Calu3 (cell line): ENCODE measurements around the gene AFAP1L2. TPM values are rescaled to one million over a fixed set of nuclear protein-coding genes. Genes with fewer than 3 reads are reported as not detected.
"Not testable (repeated sequence)": the region's sequence is repeated elsewhere in the genome, so short reads cannot be mapped to it uniquely, and the experiment has no call there.

Source experiments
- BruUV-seq: library from RNA; stranded (reverse); fragments of 400-500 nt; replicated peaks from 2 replicates; lab custom pipeline; 2021; lab: Mats Ljungman, UMichigan
- CTCF ChIA-PET: fragments of 300-600 bp; sonication (Branson Sonifier 250); formaldehyde crosslinking; loops from one replicate; lab custom pipeline; 2022; ENCODE audit warnings: antibody characterized with exemption; lab: Charles Lee
- DNase-seq: peaks from one replicate; pipeline ENCODE4 v3.0.0; 2022
- H3K27ac Mint-ChIP-seq: one replicate; pipeline ENCODE4 v1.8.0; 2022; ENCODE audit warnings: mixed read lengths; ENCODE audit not compliant: unreplicated experiment
- H3K27me3 Mint-ChIP-seq: one replicate; pipeline ENCODE4 v1.8.0; 2022; ENCODE audit warnings: mixed read lengths; ENCODE audit not compliant: unreplicated experiment
- H3K36me3 Mint-ChIP-seq: one replicate; pipeline ENCODE4 v1.8.0; 2022; ENCODE audit warnings: mild to moderate bottlenecking, moderate library complexity, mixed read lengths; ENCODE audit not compliant: insufficient read depth, unreplicated experiment
- H3K4me1 Mint-ChIP-seq: one replicate; pipeline ENCODE4 v1.8.0; 2022; ENCODE audit warnings: mild to moderate bottlenecking, low read depth, mixed read lengths; ENCODE audit not compliant: unreplicated experiment
- H3K4me3 Mint-ChIP-seq: one replicate; pipeline ENCODE4 v1.8.0; 2022; ENCODE audit warnings: mild to moderate bottlenecking, low read depth, moderate library complexity, mixed read lengths; ENCODE audit not compliant: unreplicated experiment
- H3K9me3 Mint-ChIP-seq: one replicate; pipeline ENCODE4 v1.8.0; 2022; ENCODE audit warnings: low read depth, mixed read lengths; ENCODE audit not compliant: unreplicated experiment
- CTCF ChIP-seq: fragments of 200-600 bp; IDR thresholded peaks from one replicate; pipeline ENCODE4 v1.8.0; 2022; ENCODE audit warnings: antibody characterized with exemption; ENCODE audit not compliant: unreplicated experiment
- intact Hi-C: fragments of 100-400 bp; cut with micrococcal nuclease; formaldehyde crosslinking; loops from one replicate; pipeline ENCODE4 v1.10.0; 2022; ENCODE audit not compliant: unreplicated experiment
- total RNA-seq: library from RNA; stranded (reverse); gene quantifications from 2 replicates; pipeline ENCODE4 v1.2.3, GENCODE V29; 2022

The AFAP1L2 gene
- total RNA-seq, 1 experiment from 2014 or later = 0.76 TPM

GRCh38 chr10:114349522-114350215, 54.6 kb downstream of the AFAP1L2 start:
- H3K9me3 Mint-ChIP-seq = peaks cover 3% of the 10 kb centered on the region
- no peak for TF ChIP-seq CTCF
- no peaks in the 10 kb centered on the region for H3K4me1 Mint-ChIP-seq
- CTCF ChIA-PET = interaction anchor here (0.7 kb wide), 1 partner anchor 10 kb away, joined by 5 read pairs; no protein-coding TSS in a partner anchor
- no peak for DNase-seq
- H3K4me3 Mint-ChIP-seq = no peak overlapping the region
- no peaks in the 10 kb centered on the region for H3K36me3 Mint-ChIP-seq
- intact Hi-C loops = no loop called here
- H3K27me3 Mint-ChIP-seq = no peaks in the 10 kb centered on the region
- H3K27ac Mint-ChIP-seq = no peak overlapping the region
- BruUV-seq = no TSS peak

DNA sequence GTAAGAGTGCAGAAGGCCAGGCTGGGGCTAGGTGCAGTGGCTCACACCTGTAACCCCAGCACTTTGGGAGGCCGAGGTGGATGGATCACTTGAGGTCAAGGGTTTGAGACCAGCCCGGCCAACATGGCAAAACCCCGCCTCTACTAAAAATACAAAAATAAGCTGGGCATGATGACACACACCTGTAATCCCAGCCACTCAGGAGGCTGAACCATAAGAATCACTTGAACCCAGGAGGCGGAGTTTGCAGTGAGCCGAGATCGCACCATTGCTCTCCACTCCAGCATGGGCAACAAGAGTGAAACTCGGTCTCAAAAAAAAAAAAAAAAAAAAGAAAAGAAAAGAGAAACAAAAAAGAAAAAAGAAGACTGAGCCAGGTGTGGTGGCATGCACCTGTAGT, 55.2 kb downstream of the AFAP1L2 start:
- H3K27me3 Mint-ChIP-seq, H3K27ac Mint-ChIP-seq, BruUV-seq, H3K4me1 Mint-ChIP-seq, DNase-seq, intact Hi-C loops, H3K36me3 Mint-ChIP-seq, H3K9me3 Mint-ChIP-seq, H3K4me3 Mint-ChIP-seq: not testable (repeated sequence)
- CTCF ChIA-PET = interaction anchor here (0.7 kb wide), 1 partner anchor 9 kb away, joined by 5 read pairs; no protein-coding TSS in a partner anchor

DNA sequence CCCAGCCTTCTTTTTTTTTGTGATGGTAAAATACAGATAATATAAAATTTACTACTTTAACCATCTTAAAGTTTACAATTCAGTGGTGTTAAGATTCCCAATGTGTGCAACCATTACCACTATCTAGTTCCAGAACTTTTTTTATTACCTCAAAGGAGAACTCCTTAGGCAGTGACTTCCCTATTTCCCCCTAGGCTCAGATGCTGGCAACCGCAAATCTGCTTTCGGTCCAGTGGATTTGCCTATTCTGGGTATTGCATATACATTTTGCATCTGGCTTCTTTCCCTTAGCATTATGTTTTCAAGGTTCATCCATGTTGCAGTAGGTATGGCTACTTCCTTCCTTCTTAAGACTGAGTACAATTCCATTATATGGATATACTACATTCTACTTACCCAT, 56.5 kb downstream of the AFAP1L2 start:
- DNase-seq = no peak
- Mint-ChIP-seq H3K4me1 (peaks cover 8% of the 10 kb centered on the region), H3K9me3 (no peaks in the 10 kb centered on the region), H3K27ac (no peak overlapping the region), H3K27me3 (peaks cover under 1% of the 10 kb centered on the region), H3K4me3 (no peak overlapping the region), H3K36me3 (no peaks in the 10 kb centered on the region)
- intact Hi-C loops = no loop called here
- no TSS peak for BruUV-seq
- CTCF ChIA-PET = no interaction called here
- TF ChIP-seq CTCF = no peak

GRCh38 chr10:114347241-114347640, 57.1 kb downstream of the AFAP1L2 start:
- CTCF ChIA-PET = no interaction called here
- Mint-ChIP-seq H3K36me3 (no peaks in the 10 kb centered on the region), H3K27me3 (peaks cover 6% of the 10 kb centered on the region), H3K4me1 (peaks cover 8% of the 10 kb centered on the region), H3K4me3 (no peak overlapping the region), H3K9me3 (no peaks in the 10 kb centered on the region), H3K27ac (no peak overlapping the region)
- DNase-seq = no peak
- BruUV-seq = no TSS peak
- no peak for TF ChIP-seq CTCF
- intact Hi-C loops = no loop called here
